ENCODE results near the gene CD3E. TPM values are rescaled to one million over a fixed set of nuclear protein-coding genes. Genes with fewer than 3 reads are reported as not detected.

CD3E gene
- total RNA-seq, 1 experiment from 2014 or later = not detected

GRCh38 chr11:118277312-118277711 is 27.2 kb upstream of the CD3E start:
- no peaks in the 10 kb centered on the region for H3K4me1 ChIP-seq (ENCODE audit: insufficient read depth, low read length)
- H3K9ac ChIP-seq (ENCODE audit: extremely low read depth, insufficient read length, low read length) = no peak overlapping the region
- Mint-ChIP-seq H3K9me3 (no peaks in the 10 kb centered on the region), H3K4me1 (peaks cover 4 to 7% of the 10 kb centered on the region in 2 experiments), H3K36me3 (ENCODE audit: insufficient read depth in 1 of 3, low read depth in 3 of 3) (no peaks in the 10 kb centered on the region), H3K27ac (no peak overlapping the region; a peak in 1 of 7 replicates), H3K27me3 (ENCODE audit: low read depth) (peaks cover 15% of the 10 kb centered on the region), H3K4me3 (no peak overlapping the region)
- no peak overlapping the region for H3K18ac ChIP-seq (ENCODE audit: insufficient read length, low read depth, low read length)
- DNase-seq = no peak
- no peaks in the 10 kb centered on the region for H4K20me1 ChIP-seq (ENCODE audit: control insufficient read depth, insufficient read depth, insufficient read length)
- H3K79me1 ChIP-seq (ENCODE audit: insufficient read depth, low read depth, low read length, poor library complexity, severe bottlenecking) = no peaks in the 10 kb centered on the region
- no peak overlapping the region for H3K23ac ChIP-seq (ENCODE audit: insufficient read length, low read depth, low read length)
- H3T11ph ChIP-seq (ENCODE audit: low read length) = no peak overlapping the region
- no peak overlapping the region for H2BK20ac ChIP-seq (ENCODE audit: low read depth, low read length, poor library complexity, severe bottlenecking)
- no peaks in the 10 kb centered on the region for H3K9me3 ChIP-seq (ENCODE audit: control insufficient read depth, low read depth, low read length)
- H2AFZ ChIP-seq (ENCODE audit: low read length) = no peak overlapping the region
- no CpG with 5 or more reads among the region's 1 CpG for WGBS (ENCODE audit: extremely low coverage, insufficient read length, low lambda C conversion rate)
- no peak overlapping the region for H2AK5ac ChIP-seq (ENCODE audit: insufficient read length, low read length)
- H4K8ac ChIP-seq (replicated peaks; ENCODE audit: insufficient read length, low read depth, low read length) = no peak overlapping the region
- no peak overlapping the region for H2BK12ac ChIP-seq (ENCODE audit: insufficient read length, low read depth, low read length)
- no peak overlapping the region for H2BK15ac ChIP-seq (ENCODE audit: low read depth, low read length)
- no peak overlapping the region for H3K27ac ChIP-seq (ENCODE audit: insufficient read length, low read depth, low read length)
- no peaks in the 10 kb centered on the region for H3K23me2 ChIP-seq (ENCODE audit: insufficient read length, low read depth, low read length, poor library complexity, severe bottlenecking)
- no peak overlapping the region for H4K91ac ChIP-seq (ENCODE audit: insufficient read length, low read depth, low read length)
- H2BK120ac ChIP-seq (ENCODE audit: low read depth, low read length, poor library complexity, severe bottlenecking) = no peak overlapping the region
- no peaks in the 10 kb centered on the region for H3K79me2 ChIP-seq (ENCODE audit: insufficient read depth, low read length)
- no peak overlapping the region for H3K56ac ChIP-seq (ENCODE audit: insufficient read length, low read depth, low read length)
- no peak overlapping the region for H2BK5ac ChIP-seq (ENCODE audit: insufficient read length, low read length)
- no peak overlapping the region for H4K5ac ChIP-seq (ENCODE audit: insufficient read length, low read depth, low read length)
- TF ChIP-seq CTCF (conservative IDR thresholded peaks at IDR 0.05) = no peak
- no peak overlapping the region for H3K4ac ChIP-seq (ENCODE audit: low read depth, low read length)
- H3K14ac ChIP-seq (ENCODE audit: insufficient read depth, low read length) = no peak overlapping the region
- no peak overlapping the region for H3K4me2 ChIP-seq (ENCODE audit: insufficient read depth, insufficient read length, low read length)
- no peaks in the 10 kb centered on the region for H3K27me3 ChIP-seq (ENCODE audit: insufficient read depth, low read length)

Measured in H9 (cell line).